Activated T-helper 1 cell treated with anti-CD3 and anti-CD28 coated beads, Interleukin-12 subunit alpha, Interleukin-12 subunit beta, Interleukin-2, Interleukin-4 antibody, amounts not matched to agents 30 ng/mL and 10 ng/mL and 1 ng/mL, durations not matched to agents 14 hours and 24 hours and 36 hours (primary cell): ENCODE results near the gene PPP1R27. TPM values are rescaled to one million over a fixed set of nuclear protein-coding genes. Genes with fewer than 3 reads are reported as not detected.
A peak's percentile ranks its signal among the peaks of the same experiment; 100 is the strongest.

ENCODE experiments used
- DNase-seq: peaks from one replicate; pipeline ENCODE4 v3.0.0; 2021; ENCODE audit warnings: low spot score
- H3K27ac Mint-ChIP-seq: one replicate; pipeline ENCODE4 v1.8.0; 2021; ENCODE audit warnings: mild to moderate bottlenecking, mixed read lengths
- H3K27me3 Mint-ChIP-seq: one replicate; pipeline ENCODE4 v1.8.0; 2022; ENCODE audit warnings: mild to moderate bottlenecking, moderate library complexity, mixed read lengths; ENCODE audit not compliant: insufficient read depth
- H3K36me3 Mint-ChIP-seq: one replicate; pipeline ENCODE4 v1.8.0; 2021; ENCODE audit warnings: low read depth, mixed read lengths
- H3K4me1 Mint-ChIP-seq: one replicate; pipeline ENCODE4 v1.8.0; 2021; ENCODE audit warnings: low read depth, mixed read lengths
- H3K4me3 Mint-ChIP-seq: one replicate; pipeline ENCODE4 v1.8.0; 2021; ENCODE audit warnings: mild to moderate bottlenecking, moderate library complexity, mixed read lengths
- H3K9me3 Mint-ChIP-seq: one replicate; pipeline ENCODE4 v1.8.0; 2021; ENCODE audit warnings: mixed read lengths
- intact Hi-C: fragments of 100-400 bp; cut with micrococcal nuclease; formaldehyde crosslinking; loops from one replicate; pipeline ENCODE4 v1.15.1; 2024
- total RNA-seq: library from RNA; stranded (reverse); gene quantifications from 2 replicates; pipeline ENCODE4 v1.2.3, GENCODE V29; 2022

PPP1R27 gene
- total RNA-seq, 1 donor from 2014 or later = not detected

GRCh38 chr17:81867170-81867990 lies 32.5 kb upstream of the PPP1R27 start:
- H3K36me3 Mint-ChIP-seq = peaks cover 27% of the 10 kb centered on the region
- H3K4me1 Mint-ChIP-seq = peaks cover 25% of the 10 kb centered on the region
- intact Hi-C loops = loop anchor here (10.0 kb wide), 2 partner anchors 313 to 427 kb away; partner anchors contain the start of gene FAAP100
- no peak for DNase-seq
- H3K9me3 Mint-ChIP-seq = no peaks in the 10 kb centered on the region
- peak overlapping the region; percentile 55 for H3K27ac Mint-ChIP-seq
- H3K27me3 Mint-ChIP-seq = no peaks in the 10 kb centered on the region
- H3K4me3 Mint-ChIP-seq = peak overlapping the region; percentile 51

GRCh38 chr17:81866440-81867169 lies 31.8 kb upstream of the PPP1R27 start:
- no peaks in the 10 kb centered on the region for H3K9me3 Mint-ChIP-seq
- intact Hi-C loops = loop anchor here (10.0 kb wide), 2 partner anchors 312 to 428 kb away; partner anchors contain the start of gene FAAP100
- peaks cover 27% of the 10 kb centered on the region for H3K36me3 Mint-ChIP-seq
- H3K27me3 Mint-ChIP-seq = no peaks in the 10 kb centered on the region
- peaks cover 25% of the 10 kb centered on the region for H3K4me1 Mint-ChIP-seq
- H3K4me3 Mint-ChIP-seq = peak overlapping the region; percentile 15
- no peak for DNase-seq
- peak overlapping the region; percentile 55 for H3K27ac Mint-ChIP-seq

GRCh38 chr17:81865733-81866439 lies 31.0 kb upstream of the PPP1R27 start:
- no peak overlapping the region for H3K4me3 Mint-ChIP-seq
- intact Hi-C loops = loop anchor here (10.0 kb wide), 2 partner anchors 311 to 429 kb away; partner anchors contain the start of gene FAAP100
- peaks cover 25% of the 10 kb centered on the region for H3K4me1 Mint-ChIP-seq
- DNase-seq = no peak
- no peaks in the 10 kb centered on the region for H3K27me3 Mint-ChIP-seq
- peaks cover 27% of the 10 kb centered on the region for H3K36me3 Mint-ChIP-seq
- H3K9me3 Mint-ChIP-seq = no peaks in the 10 kb centered on the region
- H3K27ac Mint-ChIP-seq = no peak overlapping the region

- peaks cover 26% of the 10 kb centered on the region for H3K36me3 Mint-ChIP-seq
Measured at GRCh38 chr17:81865358-81865732, 30.5 kb upstream of the PPP1R27 start.

GRCh38 chr17:81863833-81864768 lies 29.3 kb upstream of the PPP1R27 start:
- peaks cover 23% of the 10 kb centered on the region for H3K4me1 Mint-ChIP-seq
- intact Hi-C loops = loop anchor here (10.0 kb wide), 2 partner anchors 309 to 431 kb away; partner anchors contain the start of gene FAAP100
- peak overlapping the region; percentile 89 for H3K4me3 Mint-ChIP-seq
- H3K36me3 Mint-ChIP-seq = peaks cover 22% of the 10 kb centered on the region
- H3K9me3 Mint-ChIP-seq = no peaks in the 10 kb centered on the region
- H3K27me3 Mint-ChIP-seq = peaks cover 3% of the 10 kb centered on the region
- DNase-seq = no peak
- peak overlapping the region; percentile 34 for H3K27ac Mint-ChIP-seq

More at GRCh38 chr17:81865358-81865732, 30.5 kb upstream of the PPP1R27 start:
- Mint-ChIP-seq H3K4me1 (peaks cover 25% of the 10 kb centered on the region), H3K4me3 (no peak overlapping the region), H3K27ac (no peak overlapping the region), H3K9me3 (no peaks in the 10 kb centered on the region), H3K27me3 (peaks cover 3% of the 10 kb centered on the region)
- DNase-seq = no peak
- intact Hi-C loops = loop anchor here (10.0 kb wide), 2 partner anchors 311 to 429 kb away; partner anchors contain the start of gene FAAP100

- Mint-ChIP-seq H3K27ac (peak overlapping the region; percentile 93), H3K4me1 (peaks cover 23% of the 10 kb centered on the region), H3K9me3 (no peaks in the 10 kb centered on the region), H3K36me3 (peaks cover 21% of the 10 kb centered on the region), H3K27me3 (peaks cover 3% of the 10 kb centered on the region), H3K4me3 (peak overlapping the region; percentile 89)
- intact Hi-C loops = loop anchor here (10.0 kb wide), 2 partner anchors 308 to 432 kb away; partner anchors contain the start of gene FAAP100
- no peak for DNase-seq
Measured at GRCh38 chr17:81863123-81863675, 28.3 kb upstream of the PPP1R27 start.

- H3K36me3 Mint-ChIP-seq = peaks cover 29% of the 10 kb centered on the region
- peaks cover 3% of the 10 kb centered on the region for H3K27me3 Mint-ChIP-seq
- intact Hi-C loops = loop anchor here (1.0 to 10.0 kb wide), 14 partner anchors 9 to 434 kb away; partner anchors contain the start of genes ALYREF, ANAPC11, ARL16 and CCDC137
- peak overlapping the region; percentile 94 for H3K27ac Mint-ChIP-seq
- peaks cover 31% of the 10 kb centered on the region for H3K4me1 Mint-ChIP-seq
- peak overlapping the region; percentile 91 for H3K4me3 Mint-ChIP-seq
- H3K9me3 Mint-ChIP-seq = no peaks in the 10 kb centered on the region
- DNase-seq = peak; percentile 99
Measured at GRCh38 chr17:81860756-81861568, 26.1 kb upstream of the PPP1R27 start.

GRCh38 chr17:81859906-81860755 lies 25.3 kb upstream of the PPP1R27 start, which contains the start of gene P4HB:
Gene P4HB, minus strand, starts transcription at chr17:81860535. Its CDS starts 64 bp downstream, at chr17:81860471.
- peaks cover 27% of the 10 kb centered on the region for H3K36me3 Mint-ChIP-seq
- H3K27me3 Mint-ChIP-seq = peaks cover 3% of the 10 kb centered on the region
- no peak for DNase-seq
- H3K9me3 Mint-ChIP-seq = no peaks in the 10 kb centered on the region
- H3K27ac Mint-ChIP-seq = peak within 1 kb of the TSS; percentile 94
- peaks cover 31% of the 10 kb centered on the region for H3K4me1 Mint-ChIP-seq
- intact Hi-C loops = loop anchor here (1.0 to 10.0 kb wide), 14 partner anchors 10 to 435 kb away; partner anchors contain the start of genes ALYREF, ANAPC11, ARL16 and CCDC137
- peak within 1 kb of the TSS; percentile 93 for H3K4me3 Mint-ChIP-seq

- Mint-ChIP-seq H3K4me3 (peak overlapping the region; percentile 93), H3K27ac (peak overlapping the region; percentile 85), H3K27me3 (peaks cover 3% of the 10 kb centered on the region), H3K4me1 (peaks cover 31% of the 10 kb centered on the region), H3K9me3 (no peaks in the 10 kb centered on the region), H3K36me3 (peaks cover 27% of the 10 kb centered on the region)
- no peak for DNase-seq
- intact Hi-C loops = no loop called here
Measured at GRCh38 chr17:81858967-81859905, 24.4 kb upstream of the PPP1R27 start.
